KMS-11 (cell line): ENCODE measurements around the gene BTNL9.

Experiments used
- H2AFZ ChIP-seq: fragments of 200-600 bp; sonication (generic); 2 replicates; pipeline ENCODE4 v1.6.1; 2016; ENCODE audit warnings: antibody characterized with exemption, mixed run types, low read depth
- H3K27ac ChIP-seq: fragments of 200-600 bp; sonication (generic); 2 replicates; pipeline ENCODE4 v1.6.1; 2016; ENCODE audit warnings: mild to moderate bottlenecking, mixed run types
- H3K27me3 ChIP-seq: fragments of 200-600 bp; sonication (generic); 2 replicates; pipeline ENCODE4 v1.6.1; 2017; ENCODE audit warnings: mild to moderate bottlenecking, low read depth, mixed run types, moderate library complexity; ENCODE audit not compliant: insufficient read depth
- H3K36me3 ChIP-seq: fragments of 200-600 bp; sonication (generic); 2 replicates; pipeline ENCODE4 v1.6.1; 2017; ENCODE audit warnings: mild to moderate bottlenecking, mixed run types; ENCODE audit not compliant: insufficient read depth
- H3K4me1 ChIP-seq: fragments of 200-600 bp; sonication (generic); 2 replicates; pipeline ENCODE4 v1.6.1; 2016; ENCODE audit warnings: mild to moderate bottlenecking, low read depth, mixed run types; ENCODE audit not compliant: poor library complexity, severe bottlenecking
- H3K4me2 ChIP-seq: fragments of 200-600 bp; sonication (generic); 2 replicates; pipeline ENCODE4 v1.7.0; 2016; ENCODE audit warnings: mild to moderate bottlenecking, mixed run types
- H3K4me3 ChIP-seq: fragments of 200-600 bp; sonication (generic); IDR thresholded peaks from 2 replicates; pipeline ENCODE4 v1.6.1; 2017; ENCODE audit warnings: low read depth, low read length, mixed read lengths; ENCODE audit not compliant: insufficient read depth
- H3K79me2 ChIP-seq: fragments of 200-600 bp; sonication (generic); 2 replicates; pipeline ENCODE4 v1.6.1; 2016; ENCODE audit warnings: low read depth, mixed run types; ENCODE audit not compliant: insufficient read depth
- H3K9ac ChIP-seq: fragments of 200-600 bp; sonication (generic); 2 replicates; pipeline ENCODE4 v1.6.1; 2016; ENCODE audit warnings: mild to moderate bottlenecking, mixed run types
- H4K20me1 ChIP-seq: fragments of 200-600 bp; sonication (generic); 2 replicates; pipeline ENCODE4 v1.6.1; 2016; ENCODE audit warnings: mild to moderate bottlenecking, mixed run types; ENCODE audit not compliant: insufficient read depth
- CTCF ChIP-seq: fragments of 200-600 bp; sonication (generic); conservative IDR thresholded peaks from 2 replicates; pipeline ENCODE4 v1.6.1; 2017; ENCODE audit warnings: low read depth, mild to moderate bottlenecking, antibody characterized with exemption, low read length, moderate library complexity, mixed read lengths

The BTNL9 gene

GRCh38 chr5:181047921-181048320 lies 7.9 kb downstream of the BTNL9 start:
- TF ChIP-seq CTCF = no peak
- H2AFZ ChIP-seq = no peak overlapping the region
- H3K27me3 ChIP-seq = no peaks in the 10 kb centered on the region
- H3K9ac ChIP-seq = no peak overlapping the region
- no peak overlapping the region for H3K4me3 ChIP-seq
- no peaks in the 10 kb centered on the region for H4K20me1 ChIP-seq
- no peaks in the 10 kb centered on the region for H3K36me3 ChIP-seq
- H3K4me1 ChIP-seq = no peaks in the 10 kb centered on the region
- H3K4me2 ChIP-seq = no peak overlapping the region
- H3K27ac ChIP-seq = no peak overlapping the region
- H3K79me2 ChIP-seq = no peaks in the 10 kb centered on the region

- Histone ChIP-seq H2AFZ (no peak overlapping the region), H3K27me3 (no peaks in the 10 kb centered on the region), H3K79me2 (no peaks in the 10 kb centered on the region), H3K9ac (no peak overlapping the region), H3K4me1 (no peaks in the 10 kb centered on the region), H3K4me2 (no peak overlapping the region), H3K4me3 (no peak overlapping the region), H3K36me3 (no peaks in the 10 kb centered on the region), H4K20me1 (no peaks in the 10 kb centered on the region), H3K27ac (no peak overlapping the region)
- TF ChIP-seq CTCF = no peak
Measured at GRCh38 chr5:181050016-181050415, 9.9 kb downstream of the BTNL9 start.

- peak overlapping the region; percentile 79 for H2AFZ ChIP-seq
- peak overlapping the region; percentile 56; the same call in 1 of the 2 replicates for H3K9ac ChIP-seq
- no peak for TF ChIP-seq CTCF
- peak overlapping the region; percentile 88 for H3K4me2 ChIP-seq
- H3K79me2 ChIP-seq = no peaks in the 10 kb centered on the region
- H4K20me1 ChIP-seq = no peaks in the 10 kb centered on the region
- H3K27ac ChIP-seq = no peak overlapping the region
- no peaks in the 10 kb centered on the region for H3K36me3 ChIP-seq
- no peaks in the 10 kb centered on the region for H3K4me1 ChIP-seq
- H3K27me3 ChIP-seq = no peaks in the 10 kb centered on the region
- H3K4me3 ChIP-seq = no peak overlapping the region
Measured at GRCh38 chr5:181051841-181052671, 12.0 kb downstream of the BTNL9 start.

- Histone ChIP-seq H3K27me3 (no peaks in the 10 kb centered on the region), H3K36me3 (no peaks in the 10 kb centered on the region), H3K4me3 (no peak overlapping the region), H3K9ac (peak overlapping the region; percentile 56; the same call in 1 of the 2 replicates), H3K79me2 (no peaks in the 10 kb centered on the region), H2AFZ (peak overlapping the region; percentile 79), H3K4me2 (peak overlapping the region; percentile 88), H4K20me1 (no peaks in the 10 kb centered on the region), H3K4me1 (no peaks in the 10 kb centered on the region), H3K27ac (no peak overlapping the region)
- TF ChIP-seq CTCF = no peak
Measured at GRCh38 chr5:181052672-181053487, 12.8 kb downstream of the BTNL9 start.
